LNCaP clone FGC (cell line): ENCODE results near the gene FN3KRP.
A peak's percentile ranks its signal among the peaks of the same experiment; 100 is the strongest.

Experiments
- DNase-seq: peaks from one replicate; pipeline ENCODE4 v3.0.0-alpha.2; 2011; ENCODE audit warnings: low read depth
- H3K4me3 ChIP-seq: 2 replicates; pipeline ENCODE4 v1.5.1; 2011; ENCODE audit warnings: mild to moderate bottlenecking, low read depth, low read length, control low read depth
- CTCF ChIP-seq: IDR thresholded peaks from 2 replicates; pipeline ENCODE4 v1.5.1; 2012; ENCODE audit warnings: mild to moderate bottlenecking; ENCODE audit not compliant: control insufficient read depth, insufficient read depth; ENCODE audit errors: extremely low read depth

FN3KRP gene

GRCh38 chr17:82750241-82750908 lies 33.9 kb downstream of the FN3KRP start:
- no peak for DNase-seq
- H3K4me3 ChIP-seq: no peak overlapping the region
- no peak for TF ChIP-seq CTCF

GRCh38 chr17:82751171-82751570 lies 34.7 kb downstream of the FN3KRP start:
- TF ChIP-seq CTCF: no peak
- H3K4me3 ChIP-seq: peak overlapping the region; percentile 52
- no peak for DNase-seq

GRCh38 chr17:82751571-82752370 lies 35.3 kb downstream of the FN3KRP start, which contains the start of gene TBCD:
Gene TBCD (plus strand): TSS chr17:82752065. CDS start chr17:82752194, 129 bp downstream.
- no peak for TF ChIP-seq CTCF
- H3K4me3 ChIP-seq: peak within 1 kb of the TSS; percentile 85
- DNase-seq: peak; percentile 66

GRCh38 chr17:82752371-82753200 lies 36.1 kb downstream of the FN3KRP start:
- TF ChIP-seq CTCF: no peak
- DNase-seq: no peak
- H3K4me3 ChIP-seq: peak overlapping the region; percentile 85

GRCh38 chr17:82753201-82753464 lies 36.6 kb downstream of the FN3KRP start:
- DNase-seq: no peak
- no peak for TF ChIP-seq CTCF
- H3K4me3 ChIP-seq: peak overlapping the region; percentile 85

GRCh38 chr17:82754297-82755208 lies 38.0 kb downstream of the FN3KRP start:
- no peak for DNase-seq
- TF ChIP-seq CTCF: no peak
- no peak overlapping the region for H3K4me3 ChIP-seq
